ENCODE data around the gene ZNF831.

ZNF831 gene

DNA sequence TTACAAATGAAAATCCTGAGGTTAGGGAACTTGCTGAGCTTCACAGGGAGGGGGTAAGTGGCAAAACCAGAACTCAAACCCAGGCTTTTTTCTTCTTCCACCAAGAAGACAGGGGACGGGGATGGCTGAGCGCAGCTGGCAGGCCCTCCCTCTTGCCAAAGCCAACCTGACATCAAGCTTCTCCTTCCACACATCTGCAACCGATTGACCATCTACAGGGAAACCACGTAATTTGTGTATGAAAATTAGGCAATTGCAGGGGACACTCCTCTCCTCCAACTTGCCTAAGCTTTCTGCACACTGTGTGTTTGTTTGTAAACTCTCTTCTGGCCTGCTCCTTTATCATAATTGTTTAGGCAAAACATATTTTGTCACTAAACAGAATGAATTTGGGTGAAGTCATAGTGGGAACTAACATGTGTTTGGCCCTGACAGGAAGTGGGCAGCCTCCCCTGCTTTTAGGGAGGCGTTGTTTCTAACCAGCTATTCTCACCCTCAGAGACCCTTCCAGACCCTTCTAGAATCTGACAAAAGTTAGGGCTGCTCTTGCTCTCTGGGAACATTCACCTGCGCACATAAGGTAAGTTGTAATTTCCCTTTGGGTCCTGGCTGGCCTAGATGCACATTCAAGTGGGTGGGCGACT, 18.9 kb downstream of the ZNF831 start:
- DNase-seq: no peak

DNA sequence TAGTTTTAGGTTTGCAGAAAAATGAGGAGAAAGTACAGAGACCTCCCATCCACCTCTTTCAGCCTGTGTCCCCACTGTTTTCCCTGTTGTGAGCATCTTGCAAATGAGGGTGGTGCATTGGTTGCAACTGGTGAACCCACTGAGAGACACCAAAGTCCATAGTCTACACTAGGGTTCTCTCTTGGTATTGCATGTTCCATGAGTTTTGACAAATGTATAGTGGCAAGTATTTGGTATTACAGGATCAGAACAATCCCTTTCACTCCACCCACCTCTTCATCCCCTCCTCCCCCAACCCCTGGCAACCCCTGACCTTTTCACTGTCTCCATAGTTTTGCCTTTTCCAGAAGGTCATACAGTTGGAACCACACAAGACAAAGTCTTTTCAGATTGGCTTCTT, 20.1 kb downstream of the ZNF831 start:
- no peak for DNase-seq

DNA sequence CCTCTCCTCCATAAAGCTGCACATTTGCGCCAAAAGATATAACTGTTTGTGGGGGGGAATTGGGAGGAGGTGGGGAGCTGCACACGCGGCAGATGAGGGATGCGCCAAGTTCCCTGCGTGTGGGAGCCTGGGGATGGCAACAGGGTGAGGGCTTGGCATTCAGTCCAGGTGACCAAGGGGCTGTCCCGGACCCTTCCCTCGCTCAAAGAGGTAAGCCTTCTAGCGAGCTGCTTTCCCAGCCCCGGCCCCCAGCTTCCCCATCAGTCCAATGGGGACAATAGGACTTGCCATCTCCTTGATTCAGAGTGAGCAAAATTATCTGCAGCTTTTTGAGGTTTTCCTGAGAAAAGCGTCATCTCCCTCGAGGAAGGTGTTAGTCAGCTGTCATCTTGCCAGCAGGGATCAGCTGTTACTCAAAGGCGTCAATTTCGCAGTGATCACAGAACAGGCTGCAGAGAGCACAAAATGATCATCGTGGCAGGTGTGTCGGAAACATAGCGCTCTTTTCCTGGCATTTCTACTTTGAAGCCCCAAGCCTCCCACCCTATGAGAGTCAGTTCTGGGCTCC, 21.3 kb downstream of the ZNF831 start:
- no peak for DNase-seq

DNA sequence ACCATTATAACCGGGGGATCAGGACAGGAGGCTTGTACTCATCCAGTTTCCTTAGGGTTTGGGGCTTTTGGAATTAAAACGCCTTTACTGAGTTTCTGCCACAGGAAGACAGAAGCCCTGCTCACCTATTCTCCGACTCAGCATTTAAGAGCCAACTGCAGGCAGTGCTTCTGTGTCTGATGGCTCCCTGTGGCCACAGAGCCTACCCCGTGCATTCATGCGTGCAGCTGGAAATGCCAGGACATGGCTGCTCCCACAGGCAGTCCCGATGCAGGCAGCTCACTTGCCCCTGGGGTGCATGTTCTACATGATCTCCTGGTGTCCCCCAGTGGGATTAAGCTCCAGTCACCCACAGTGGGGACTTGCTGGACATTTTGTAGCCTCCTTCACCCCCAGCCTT, 22.2 kb downstream of the ZNF831 start:
- DNase-seq: no peak

DNA sequence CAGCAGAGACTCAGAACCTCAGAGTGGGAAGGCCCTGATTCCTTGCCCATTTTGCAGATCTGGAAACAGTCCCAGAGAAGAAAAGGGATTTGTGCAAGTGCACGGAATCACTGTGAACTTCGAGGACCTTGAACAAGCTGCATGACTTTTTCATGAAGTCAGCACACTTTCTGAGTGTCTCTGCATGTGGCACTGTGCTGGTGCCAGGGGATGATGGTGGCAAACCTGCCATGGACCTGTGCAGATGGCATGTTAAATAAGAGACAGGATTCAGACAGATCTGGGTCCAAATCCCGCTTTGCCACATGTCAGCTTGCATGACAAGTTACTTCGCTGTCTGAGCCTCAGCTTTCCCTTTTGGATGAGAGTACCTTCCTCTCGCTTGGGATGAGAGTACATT, 26.8 kb downstream of the ZNF831 start:
- no peak for DNase-seq

DNA sequence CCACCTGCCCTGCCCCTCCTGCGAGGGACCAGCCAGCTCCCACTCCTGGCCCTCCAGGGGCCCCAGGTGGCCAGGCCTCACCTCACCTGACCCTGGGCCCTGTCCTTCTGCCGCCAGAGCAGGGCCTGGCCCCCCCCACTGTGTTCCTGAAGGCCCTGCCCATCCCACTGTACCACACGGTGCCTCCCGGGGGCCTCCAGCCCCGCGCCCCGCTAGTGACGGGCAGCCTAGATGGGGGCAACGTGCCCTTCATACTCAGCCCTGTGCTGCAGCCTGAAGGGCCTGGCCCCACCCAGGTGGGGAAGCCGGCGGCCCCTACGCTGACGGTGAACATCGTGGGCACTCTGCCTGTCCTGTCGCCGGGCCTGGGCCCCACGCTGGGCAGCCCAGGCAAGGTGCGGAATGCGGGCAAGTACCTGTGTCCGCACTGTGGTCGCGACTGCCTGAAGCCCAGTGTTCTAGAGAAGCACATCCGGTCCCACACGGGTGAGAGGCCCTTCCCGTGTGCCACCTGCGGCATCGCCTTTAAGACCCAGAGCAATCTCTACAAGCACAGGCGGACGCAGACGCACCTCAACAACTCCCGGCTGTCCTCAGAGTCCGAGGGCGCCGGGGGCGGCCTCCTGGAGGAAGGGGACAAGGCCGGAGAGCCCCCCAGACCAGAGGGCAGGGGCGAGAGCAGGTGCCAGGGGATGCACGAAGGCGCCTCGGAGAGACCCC, 27.6 kb downstream of the ZNF831 start:
- DNase-seq: no peak

DNA sequence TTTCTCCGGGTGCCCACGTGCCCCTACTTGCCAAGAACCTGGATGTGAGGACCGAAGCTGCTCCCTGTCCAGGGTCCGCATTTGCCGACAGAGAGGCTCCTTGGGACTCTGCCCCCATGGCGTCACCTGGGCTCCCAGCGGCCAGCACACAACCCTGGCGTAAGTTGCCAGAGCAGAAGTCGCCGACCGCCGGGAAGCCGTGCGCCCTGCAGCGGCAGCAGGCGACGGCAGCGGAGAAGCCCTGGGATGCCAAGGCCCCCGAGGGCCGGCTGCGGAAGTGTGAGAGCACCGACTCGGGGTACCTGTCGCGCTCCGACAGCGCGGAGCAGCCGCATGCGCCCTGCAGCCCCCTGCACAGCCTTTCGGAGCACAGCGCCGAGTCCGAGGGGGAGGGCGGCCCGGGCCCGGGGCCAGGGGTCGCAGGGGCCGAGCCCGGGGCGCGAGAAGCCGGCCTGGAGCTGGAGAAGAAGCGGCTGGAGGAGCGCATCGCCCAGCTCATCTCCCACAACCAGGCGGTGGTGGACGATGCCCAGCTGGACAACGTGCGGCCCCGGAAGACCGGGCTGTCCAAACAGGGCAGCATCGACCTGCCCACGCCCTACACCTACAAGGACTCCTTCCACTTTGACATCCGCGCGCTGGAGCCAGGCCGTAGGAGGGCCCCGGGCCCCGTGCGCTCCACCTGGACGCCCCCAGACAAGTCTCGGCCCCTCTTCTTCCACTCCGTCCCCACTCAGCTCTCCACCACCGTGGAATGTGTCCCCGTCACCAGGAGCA, 28.3 kb downstream of the ZNF831 start:
- DNase-seq: no peak

DNA sequence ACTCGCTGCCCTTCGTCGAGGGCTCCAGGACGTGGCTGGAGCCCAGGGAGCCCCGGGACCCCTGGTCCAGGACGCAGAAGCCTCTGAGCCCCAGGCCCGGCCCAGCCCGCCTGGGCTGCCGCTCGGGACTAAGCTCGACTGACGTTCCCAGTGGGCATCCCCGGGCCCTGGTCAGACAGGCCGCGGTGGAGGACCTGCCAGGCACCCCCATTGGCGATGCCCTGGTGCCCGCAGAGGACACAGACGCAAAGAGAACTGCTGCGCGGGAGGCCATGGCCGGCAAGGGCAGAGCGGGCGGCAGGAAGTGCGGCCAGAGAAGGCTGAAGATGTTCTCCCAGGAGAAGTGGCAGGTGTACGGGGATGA, 28.9 kb downstream of the ZNF831 start:
- no peak for DNase-seq

DNA sequence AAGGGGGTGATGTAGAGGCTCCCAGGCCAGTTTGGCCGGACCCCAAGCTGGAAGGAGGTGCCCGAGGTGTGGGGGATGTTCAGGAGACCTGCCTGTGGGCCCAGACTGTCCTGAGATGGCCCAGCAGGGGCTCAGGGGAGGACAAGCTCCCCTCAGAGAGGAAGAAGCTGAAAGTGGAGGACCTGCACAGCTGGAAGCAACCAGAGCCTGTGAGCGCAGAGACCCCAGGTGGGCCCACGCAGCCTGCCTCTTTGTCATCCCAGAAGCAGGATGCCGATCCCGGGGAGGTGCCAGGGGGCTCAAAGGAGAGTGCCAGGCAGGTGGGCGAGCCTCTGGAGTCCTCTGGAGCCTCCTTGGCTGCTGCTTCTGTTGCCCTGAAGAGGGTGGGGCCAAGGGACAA, 29.7 kb downstream of the ZNF831 start:
- DNase-seq: no peak

DNA sequence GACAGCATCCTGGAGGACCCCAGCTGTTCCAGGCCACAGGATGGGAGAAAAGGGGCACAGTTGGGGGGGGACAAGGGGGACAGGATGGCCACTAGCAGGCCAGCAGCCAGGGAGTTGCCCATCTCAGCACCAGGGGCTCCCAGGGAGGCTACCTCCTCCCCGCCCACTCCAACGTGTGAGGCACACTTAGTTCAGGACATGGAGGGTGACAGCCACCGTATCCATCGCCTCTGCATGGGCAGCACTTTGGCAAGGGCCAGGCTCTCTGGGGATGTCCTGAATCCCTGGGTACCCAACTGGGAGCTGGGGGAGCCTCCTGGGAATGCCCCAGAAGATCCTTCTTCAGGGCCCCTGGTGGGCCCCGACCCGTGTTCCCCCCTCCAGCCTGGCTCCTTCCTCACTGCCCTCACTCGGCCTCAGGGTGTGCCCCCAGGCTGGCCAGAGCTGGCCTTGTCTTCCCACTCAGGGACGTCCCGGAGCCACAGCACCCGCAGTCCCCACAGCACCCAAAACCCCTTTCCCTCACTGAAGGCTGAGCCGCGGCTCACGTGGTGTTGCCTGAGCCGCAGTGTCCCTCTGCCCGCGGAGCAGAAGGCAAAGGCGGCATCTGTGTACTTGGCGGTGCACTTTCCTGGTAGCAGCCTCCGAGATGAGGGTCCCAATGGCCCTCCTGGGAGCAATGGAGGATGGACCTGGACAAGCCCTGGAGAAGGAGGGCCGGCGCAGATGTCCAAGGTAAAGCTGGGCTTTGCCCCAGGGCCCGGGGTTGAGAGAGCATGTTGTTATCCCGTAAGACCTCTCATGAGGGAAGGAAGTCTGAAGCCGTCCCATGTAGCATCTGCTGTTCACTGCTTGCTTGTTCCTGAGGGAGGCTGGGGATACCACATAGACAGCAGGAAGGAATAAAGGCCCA, 30.7 kb downstream of the ZNF831 start:
- no peak for DNase-seq

DNA sequence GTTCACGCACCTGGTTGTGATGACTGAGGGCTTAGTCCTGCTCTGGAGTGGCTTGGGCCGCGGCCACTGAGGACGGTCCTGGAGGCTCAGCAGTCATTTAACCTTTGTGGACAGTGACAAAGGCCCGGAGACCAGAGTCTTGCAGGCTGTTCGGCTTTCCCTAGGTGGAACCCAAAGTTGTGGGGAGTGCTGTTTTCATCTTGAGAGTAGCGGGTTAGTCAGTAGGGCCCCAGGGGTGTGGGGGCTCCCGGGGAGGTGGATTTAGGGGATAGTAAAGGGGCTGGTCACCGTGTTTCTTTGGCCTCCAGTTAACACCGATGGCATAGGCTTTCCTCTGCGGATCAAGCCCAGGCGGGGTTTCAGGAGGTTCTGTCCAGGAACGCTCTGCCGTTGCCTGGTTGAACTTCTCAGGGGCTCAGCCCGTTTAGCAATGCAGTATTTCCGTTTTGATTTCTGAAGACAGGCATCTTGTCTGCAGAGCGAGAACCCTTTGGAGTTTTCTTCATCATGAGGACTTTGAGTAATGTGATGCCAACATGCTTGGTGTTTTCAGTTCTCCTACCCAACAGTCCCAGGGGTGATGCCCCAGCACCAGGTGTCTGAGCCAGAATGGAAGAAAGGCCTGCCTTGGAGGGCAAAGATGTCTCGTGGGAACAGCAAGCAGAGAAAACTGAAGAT, 31.8 kb downstream of the ZNF831 start:
- DNase-seq: no peak

DNA sequence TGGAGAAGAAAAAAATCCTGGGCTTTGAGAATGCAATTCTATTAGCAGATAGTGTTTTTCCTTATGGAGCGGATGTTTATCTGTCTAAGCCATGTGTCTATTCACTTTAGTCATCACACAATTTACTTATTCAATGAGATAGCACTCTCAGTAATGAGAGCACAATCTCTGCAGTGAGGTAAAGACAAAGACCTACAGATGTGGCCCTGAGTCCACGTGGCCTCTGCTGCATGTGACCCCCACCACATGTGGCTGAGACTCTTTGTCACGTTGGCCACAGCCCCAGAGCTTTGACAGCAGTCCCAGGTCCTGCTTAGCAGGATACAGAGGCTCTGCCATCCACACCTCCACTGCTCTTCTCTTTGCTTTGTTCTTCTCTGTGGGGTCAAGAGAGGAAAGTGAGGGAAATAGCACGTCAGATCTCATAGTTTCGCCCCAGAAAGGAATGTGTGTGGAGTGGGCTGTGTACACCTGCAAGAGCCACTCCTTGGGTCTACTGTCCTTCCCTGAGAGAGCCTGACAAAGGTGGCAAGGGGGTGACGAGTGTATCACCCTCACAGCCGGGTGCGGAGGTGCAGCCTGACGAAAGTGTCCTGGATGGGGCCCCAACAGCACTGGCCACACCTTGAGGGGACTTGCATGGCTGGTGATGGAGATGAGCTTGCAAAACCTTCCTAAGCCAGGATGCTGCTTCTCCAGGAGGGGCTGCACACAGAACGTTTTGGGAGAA, 40.7 kb downstream of the ZNF831 start:
- DNase-seq: no peak

DNA sequence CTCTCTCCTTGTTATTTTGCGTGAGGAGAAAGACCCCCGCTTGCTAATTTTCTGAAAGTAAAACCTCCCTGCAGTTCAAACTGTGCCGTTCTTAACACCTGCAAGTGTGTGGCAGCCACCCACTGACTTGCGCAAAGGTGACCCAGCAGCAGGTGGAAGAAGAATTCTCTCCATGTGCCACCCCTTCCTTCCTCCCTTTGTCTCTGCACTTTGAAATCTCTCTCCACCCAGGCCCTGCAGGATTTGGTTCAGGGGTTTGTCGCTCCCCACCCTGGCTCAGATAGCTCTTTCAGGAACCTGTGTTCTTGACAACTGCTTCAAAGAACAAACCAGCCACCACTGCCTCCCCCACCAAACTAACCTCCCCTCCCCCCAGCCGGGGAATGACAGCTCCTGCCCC, 41.4 kb downstream of the ZNF831 start:
- DNase-seq: no peak

DNA sequence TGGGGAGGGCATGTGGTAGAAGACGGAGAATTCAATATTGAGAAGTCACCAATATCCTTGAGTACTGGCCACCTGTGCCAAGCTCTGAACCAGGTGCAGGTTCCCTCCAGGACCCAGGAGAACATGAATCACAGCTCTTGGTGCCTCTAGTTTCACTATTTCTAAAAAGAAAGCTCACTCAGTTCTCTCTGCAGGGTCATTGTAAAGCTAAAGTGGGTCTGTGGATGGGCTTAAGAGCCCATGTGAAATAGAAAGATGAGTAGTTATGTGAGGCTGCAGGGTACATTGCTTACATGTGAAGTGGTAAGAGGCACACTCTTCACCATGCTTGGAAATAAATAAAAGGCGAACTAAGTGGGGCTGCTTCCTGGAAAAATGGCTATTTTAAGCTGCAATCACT, 43.6 kb downstream of the ZNF831 start:
- no peak for DNase-seq

DNA sequence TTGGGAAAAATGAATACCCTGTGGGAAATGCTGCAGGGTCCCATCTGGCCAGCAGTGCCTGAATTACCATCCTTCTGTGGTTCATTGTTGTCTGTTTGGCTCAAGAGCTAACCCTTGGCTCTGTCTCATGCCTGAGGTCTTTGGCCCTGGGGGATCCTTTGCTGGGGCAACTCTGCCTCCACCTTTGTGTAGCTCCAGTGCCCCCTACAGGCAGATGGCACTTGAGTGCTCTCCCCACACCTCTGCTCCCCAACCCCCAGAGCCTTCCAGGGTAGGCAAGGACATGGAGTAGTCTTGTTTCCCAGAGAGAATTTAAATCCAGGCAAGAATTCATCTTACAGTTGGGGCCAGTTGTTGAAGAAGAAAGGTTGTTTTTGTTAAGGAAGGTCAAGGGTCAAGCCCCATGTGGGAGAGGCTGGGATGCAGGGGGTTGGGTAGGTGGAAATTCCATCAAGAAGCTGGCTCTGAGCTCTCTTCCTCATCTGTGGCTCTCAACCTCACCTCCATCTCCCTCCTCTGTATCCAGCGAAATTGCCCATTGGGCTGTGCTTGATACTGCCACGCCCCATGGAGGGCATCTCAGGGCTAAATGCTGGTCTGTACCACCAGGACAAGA, 44.2 kb downstream of the ZNF831 start:
- DNase-seq: no peak

DNA sequence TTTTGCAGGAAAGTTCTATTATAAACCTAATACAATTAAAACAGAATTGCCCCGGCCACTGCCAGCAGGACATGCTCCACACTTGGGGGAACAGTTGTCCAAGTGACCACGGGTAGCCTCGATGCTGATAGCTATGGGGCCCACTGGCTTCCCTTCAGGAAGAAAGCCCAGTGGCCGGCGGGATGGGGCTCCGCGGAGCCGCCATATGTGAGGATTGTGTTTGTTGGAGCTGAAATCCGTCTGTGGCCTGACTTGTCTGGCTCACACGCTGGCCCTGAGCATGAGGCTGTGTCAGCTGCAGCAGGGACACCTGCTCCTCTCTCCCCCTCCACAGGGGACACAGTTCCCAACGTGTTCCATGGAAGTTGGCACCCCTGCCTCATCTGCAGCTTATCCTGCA, 46.6 kb downstream of the ZNF831 start:
- DNase-seq: no peak

DNA sequence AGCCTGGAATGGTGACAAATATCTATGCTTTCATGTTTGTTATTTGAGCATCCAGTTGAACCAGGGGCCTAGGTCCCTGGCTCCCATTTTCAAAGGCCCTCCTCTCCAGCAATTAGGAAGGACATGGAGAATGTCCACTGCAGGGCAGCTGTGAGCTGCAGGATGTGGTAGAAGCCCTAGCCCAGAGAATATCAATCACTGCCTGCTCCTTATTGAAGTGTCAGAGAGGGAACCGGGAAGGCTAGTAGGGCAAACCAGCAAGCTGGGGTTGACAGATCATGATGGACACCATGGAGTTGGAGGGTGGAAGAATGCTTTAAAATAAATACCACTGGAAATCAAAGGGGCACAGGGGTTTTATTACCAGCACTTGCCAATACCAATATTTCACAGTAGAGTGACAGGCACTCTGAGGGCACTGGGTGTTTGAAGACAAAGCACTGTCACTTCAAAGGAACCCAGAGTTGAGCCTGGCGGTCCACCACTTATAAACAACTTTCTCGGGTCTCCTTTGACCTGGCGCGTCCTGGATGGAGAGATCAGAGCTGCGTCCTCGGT, 47.7 kb downstream of the ZNF831 start:
- no peak for DNase-seq

DNA sequence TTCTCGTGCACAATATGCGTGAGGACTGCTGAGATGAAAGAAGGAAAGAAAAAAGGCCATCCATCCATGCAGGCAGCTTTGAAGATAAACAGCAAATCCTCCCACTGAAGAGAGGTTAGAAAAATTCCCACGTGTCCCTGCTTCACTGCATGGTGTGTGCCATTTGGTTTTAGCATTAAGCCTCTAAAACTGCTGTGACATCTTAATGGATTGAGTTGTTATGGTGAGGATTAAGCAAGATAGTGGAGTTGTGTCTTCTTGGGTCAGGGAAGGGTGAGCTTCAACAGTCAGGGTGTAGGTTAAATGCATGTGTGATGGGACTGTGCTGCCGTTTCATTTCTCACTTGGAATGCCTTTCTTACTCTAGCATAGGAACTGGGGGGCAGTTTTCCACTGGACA, 50.5 kb downstream of the ZNF831 start:
- DNase-seq: no peak

DNA sequence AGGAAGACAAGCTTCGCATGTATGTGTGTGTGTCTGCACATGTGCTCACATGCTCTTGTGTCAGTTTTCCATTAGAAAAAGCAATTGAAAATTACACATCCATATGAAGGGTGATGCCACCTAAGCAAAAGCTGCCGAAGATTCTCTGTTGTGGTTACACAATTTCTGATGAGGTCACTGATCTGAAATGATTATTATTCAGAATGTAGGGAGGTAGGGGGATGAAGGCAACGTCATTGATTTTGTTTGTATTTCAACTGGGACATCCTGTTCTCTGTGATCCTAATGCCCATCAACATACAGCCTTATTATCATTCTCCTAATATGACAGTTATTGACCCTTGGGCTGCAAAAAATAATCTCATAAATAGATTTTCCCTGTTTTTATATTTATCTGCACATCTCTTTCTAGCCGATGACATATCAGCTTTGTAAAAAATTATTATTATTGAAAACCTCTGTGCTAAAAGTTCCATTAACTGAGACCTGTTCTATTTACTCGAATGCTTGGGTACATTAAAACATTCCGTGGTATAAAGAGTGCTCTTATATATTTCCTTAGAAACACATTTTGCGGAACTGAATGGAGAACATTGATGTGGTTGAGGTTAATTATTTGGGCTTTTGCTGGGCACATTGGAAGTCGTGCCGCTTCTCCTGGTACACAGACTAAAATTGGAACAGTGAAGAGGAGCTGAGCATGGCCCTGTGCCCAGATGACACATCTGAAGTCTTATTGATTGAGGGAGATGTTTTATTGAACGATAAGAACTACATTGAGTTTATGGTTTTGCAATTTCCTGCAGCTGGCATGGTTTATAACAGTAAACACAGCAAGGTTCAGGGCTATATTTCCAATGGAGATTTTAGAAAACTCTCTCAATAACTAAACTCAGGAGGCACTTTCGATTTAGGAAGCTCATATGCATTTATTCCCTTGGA, 51.3 kb downstream of the ZNF831 start:
- DNase-seq: no peak

DNA sequence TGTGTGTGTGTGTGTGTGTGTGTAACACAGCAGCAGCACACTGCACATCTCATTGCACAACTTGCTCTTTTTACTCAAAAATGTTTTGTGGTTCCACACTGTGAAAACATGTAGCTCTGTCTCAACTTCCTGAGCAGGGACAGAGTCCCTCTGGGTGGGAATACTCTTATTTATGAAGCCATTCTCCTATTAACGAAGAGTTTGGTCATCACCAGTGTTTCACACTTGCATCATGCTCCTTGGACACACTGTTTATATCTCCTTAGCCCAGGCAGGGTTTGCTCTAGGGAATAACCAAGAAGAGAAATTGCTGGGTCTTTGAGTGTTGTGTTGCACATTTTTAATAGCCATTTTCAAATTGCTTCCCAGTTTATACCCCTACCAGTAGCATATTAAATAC, 53.6 kb downstream of the ZNF831 start:
- no peak for DNase-seq
